Measurements from ENCODE around the gene GZF1.
A peak's percentile ranks its signal among the peaks of the same experiment; 100 is the strongest.

Gene GZF1

DNA sequence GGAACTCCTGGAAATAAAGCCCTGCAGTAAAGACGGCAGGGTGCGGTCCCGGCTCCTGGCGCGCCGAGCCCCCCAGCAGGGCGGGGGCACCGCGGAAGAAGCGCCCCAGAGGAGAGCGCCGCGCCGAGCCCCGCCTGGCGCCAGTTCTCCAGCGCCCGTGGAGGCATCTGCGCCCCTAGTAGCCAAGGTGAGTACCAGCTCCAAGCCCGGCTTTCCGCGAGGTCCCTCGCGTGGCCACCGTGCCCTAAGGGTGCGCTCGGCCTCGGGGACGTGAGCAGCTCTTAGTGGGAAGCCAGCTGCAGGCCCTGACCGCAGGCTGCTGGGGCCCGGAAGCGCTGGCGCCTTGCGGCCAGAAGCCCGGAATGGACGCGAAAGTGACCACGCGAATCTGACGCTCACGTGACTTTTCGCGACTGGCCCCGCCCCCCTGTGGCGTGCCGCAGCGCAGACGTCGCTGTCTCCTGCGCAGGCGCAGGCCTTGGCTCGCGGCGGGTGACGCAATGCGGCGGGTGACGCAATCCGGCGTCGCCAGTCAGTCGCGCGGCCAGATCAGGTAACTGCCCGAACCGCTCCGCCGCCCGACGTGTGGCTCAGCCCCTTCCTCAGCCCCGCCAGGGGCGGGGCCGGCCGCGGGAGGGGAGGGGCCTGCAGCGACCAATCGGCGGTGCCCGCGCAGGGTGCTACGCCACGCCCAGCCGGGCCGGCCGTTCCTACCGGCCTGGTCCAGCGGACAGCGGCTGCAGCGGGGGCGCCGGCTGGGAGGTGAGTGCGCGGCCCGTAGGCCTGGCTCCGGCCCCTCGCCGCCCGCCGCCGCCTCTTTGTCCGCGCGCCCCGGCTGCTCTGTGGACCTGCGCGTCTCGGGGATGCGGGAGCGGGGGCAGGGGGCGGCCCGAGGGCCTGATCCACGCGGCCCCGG, at the start of gene GZF1:
Gene GZF1, plus strand, starts transcription at position 707 of the 916 bp plus-strand sequence. CDS start 2,202 bp downstream, outside the sequence.
- DNase-seq (ENCODE audit: low read depth), result peak; percentile 78

DNA sequence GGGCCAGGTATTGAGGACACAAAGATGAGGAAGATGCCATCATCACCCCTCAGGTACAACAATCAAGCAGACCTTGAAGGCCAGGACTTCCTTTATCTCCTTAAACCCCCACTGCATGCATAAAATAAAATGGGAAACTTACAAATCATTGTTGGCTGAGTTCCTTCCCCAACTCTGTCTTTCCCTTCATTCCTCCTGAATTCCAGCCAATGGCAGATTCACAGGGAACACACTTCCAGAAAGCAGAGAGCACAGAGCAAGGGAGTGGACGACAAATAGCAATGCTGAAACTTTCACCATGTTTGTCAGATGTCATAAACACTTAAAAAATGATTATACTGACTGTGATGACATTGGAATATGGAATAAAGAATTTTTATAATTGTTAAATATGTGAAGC, 48.7 kb upstream of the GZF1 start:
- no peak for DNase-seq (ENCODE audit: low read depth)

DNA sequence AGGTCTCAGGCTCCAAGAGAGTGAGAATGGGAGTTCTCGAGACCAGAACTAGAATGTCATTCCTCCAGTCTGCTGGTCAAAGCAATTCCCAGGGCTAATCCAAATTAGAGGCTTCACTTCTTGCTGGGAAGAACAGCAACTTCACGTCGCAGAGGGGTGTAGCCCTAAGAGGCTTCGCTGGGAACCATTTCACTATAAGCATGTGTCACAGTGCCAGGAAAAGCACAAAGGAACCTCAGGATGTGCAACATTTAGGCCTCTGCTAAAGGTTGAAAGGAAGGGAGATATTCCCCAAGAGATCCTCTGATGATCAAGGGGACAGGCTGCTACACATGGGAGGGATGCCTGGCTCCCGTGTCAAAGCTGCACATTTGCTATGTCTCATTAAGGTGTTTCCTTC, 47.3 kb upstream of the GZF1 start:
- no peak for DNase-seq (ENCODE audit: low read depth)

DNA sequence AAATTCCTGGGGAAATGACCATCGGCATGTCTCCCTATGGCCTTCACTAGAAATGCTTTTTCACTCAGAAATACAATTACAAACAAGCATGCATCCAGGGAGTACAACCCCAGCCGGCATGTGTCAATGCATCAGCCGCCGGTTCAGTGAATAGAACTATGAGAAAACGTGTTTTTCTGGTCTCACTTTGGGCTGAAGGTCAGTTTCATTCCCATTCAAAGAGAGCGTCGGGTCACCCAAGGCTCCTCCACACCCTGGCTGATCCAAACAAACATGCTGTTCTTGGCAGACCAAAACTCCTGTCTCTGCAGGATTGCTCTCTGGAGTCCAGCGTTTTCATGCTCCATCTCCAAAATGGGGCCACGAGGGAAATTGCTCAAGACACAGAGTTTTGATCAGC, 46.9 kb upstream of the GZF1 start:
- no peak for DNase-seq (ENCODE audit: low read depth)

DNA sequence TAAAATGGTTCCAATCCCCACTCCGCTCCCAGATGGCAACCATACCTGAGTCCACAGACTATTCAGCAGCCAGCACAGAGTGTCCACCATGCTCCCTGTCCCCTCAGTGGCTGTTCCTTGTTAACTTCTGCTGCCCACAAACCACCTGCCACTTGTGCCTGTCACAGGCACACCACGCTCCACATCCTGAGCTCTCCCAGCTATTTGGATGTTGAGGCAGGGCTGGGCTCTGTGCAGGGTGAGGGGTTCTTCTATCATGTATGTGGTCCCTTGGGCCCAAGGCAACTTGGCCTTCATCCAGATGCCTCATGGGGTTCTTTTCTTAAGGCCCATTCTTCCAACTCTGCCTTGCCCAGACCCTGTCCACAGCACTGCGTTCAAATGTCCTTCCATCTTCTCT, 45.4 kb upstream of the GZF1 start:
- no peak for DNase-seq (ENCODE audit: low read depth)

DNA sequence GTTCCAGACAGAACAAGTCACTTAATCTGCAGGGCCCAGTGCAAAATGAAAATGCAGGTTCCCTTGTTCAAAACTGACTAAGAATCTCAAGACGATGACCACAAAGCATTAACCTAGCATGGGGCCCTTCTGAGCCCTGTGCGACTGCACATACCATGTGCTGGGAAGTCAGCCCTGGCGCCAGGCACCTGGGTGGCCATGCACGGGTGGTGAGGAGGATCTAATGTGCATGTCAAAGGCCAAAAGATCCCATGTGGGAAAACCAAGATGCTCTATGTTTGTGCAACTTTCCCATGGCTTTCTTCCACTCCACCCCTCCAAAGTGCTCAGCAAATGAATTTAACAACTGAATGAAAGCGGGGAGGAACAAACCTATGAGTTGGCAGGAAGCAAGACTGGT, 44.9 kb upstream of the GZF1 start:
- DNase-seq (ENCODE audit: low read depth), result no peak

DNA sequence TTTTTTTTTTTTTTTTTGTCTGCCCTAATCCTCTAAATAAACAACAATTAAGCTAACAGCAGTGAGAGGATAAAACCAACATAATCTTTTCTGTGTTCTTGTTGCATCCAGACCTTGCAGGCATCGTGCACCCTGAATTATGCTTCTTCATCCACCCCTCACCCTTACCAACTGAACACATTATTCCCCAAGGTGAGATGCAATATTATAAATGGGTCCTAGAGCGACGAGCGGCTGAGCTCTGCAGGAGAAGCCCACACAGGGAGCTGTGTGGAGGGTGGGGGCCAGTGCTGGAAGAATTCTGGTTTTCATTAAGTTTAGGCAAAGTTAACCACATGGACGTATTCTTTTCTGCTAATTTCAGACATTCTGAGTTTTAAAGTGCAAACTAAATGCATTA, 43.6 kb upstream of the GZF1 start:
- DNase-seq (ENCODE audit: low read depth), result no peak

DNA sequence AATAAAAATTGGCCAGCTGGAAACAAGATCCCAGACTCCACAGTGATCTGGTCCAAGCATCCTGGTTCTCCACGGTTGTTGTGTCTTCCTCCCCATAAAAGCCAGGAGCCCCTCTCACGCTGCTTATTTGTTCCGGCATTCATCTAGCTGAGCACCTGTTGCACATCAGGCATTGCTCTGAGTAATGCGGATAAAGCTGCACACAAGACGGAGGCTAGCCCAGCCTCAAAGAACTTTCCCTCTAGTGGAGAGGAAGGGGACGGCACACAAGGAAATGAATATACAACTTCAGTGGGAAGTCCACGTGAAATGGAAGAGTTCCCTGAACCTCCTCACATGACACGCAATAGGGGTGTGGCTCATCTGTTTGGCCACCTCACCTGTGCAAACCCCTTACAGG, 41.7 kb upstream of the GZF1 start:
- DNase-seq (ENCODE audit: low read depth), result no peak

DNA sequence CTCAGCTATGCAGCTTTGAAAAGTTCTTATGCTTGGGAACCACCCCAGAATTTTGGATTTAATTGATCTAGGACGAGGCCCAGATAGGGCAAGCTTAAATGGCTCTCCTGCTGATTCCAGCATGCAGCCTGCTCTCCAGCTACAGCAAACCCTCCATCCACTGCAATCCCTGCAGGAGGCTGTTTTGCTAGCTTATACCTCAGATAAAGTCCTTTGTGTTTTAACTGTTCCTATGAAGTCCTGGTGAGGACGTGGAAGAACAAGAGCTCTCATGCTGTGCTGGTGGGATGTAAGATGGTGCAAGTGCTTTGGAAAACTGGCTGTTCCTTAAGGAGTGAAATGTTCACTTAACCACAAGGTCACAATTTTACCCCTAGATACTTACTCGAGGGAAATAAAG, 36.9 kb upstream of the GZF1 start:
- DNase-seq (ENCODE audit: low read depth), result no peak

DNA sequence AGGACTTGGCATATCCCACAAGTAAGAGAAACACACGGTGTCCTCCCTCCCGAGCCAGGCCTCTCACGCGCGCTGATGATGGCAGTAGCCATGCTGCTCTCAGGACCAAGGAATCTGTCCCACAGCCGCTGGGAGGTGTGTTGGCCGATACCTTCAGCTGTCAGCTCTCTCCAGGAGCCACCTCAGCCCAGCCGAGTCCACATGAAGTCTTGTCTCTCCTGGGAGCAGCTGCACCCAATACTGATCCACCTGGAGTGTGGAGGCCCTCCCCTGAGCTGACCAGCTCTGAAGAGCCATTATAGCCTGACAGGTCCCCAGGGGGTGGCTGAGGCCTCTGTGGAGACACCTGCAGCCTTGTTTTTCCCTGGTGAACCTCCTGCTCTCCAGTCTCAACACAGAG, 35.2 kb upstream of the GZF1 start:
- no peak for DNase-seq (ENCODE audit: low read depth)

DNA sequence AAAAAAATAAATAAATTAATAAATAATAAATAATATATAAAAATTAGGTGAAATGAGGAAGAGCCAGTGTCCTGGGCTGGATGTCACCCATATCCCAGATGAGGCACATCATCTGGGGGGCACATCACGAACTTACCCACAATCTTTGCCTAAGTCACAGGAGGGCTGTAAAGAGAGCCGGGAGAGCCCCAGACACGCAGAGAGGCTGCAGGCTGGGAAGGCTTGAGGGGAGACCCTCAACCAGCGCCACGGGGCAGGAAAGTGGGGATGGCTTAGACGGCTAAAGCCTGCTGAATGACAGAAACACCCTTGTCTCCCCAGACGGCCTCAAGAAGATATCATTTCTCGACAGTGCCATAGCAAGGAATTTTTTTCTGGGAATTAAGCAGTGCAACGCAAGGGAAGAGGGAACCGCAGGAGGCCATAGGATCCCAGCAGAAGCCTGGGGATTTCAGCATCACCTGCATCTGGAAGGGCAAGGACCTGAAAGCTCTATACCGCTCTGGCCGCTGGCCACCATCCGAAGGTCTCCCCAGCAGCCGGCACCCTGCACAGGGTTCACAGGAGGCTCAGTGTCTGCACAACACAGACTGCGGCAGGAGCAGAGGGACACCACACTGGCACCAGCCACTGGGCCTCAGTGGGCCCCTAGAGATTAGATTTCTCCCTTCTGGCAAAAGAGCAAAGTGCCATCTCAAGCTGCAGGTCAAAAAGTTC, 34.2 kb upstream of the GZF1 start:
- no peak for DNase-seq (ENCODE audit: low read depth)

DNA sequence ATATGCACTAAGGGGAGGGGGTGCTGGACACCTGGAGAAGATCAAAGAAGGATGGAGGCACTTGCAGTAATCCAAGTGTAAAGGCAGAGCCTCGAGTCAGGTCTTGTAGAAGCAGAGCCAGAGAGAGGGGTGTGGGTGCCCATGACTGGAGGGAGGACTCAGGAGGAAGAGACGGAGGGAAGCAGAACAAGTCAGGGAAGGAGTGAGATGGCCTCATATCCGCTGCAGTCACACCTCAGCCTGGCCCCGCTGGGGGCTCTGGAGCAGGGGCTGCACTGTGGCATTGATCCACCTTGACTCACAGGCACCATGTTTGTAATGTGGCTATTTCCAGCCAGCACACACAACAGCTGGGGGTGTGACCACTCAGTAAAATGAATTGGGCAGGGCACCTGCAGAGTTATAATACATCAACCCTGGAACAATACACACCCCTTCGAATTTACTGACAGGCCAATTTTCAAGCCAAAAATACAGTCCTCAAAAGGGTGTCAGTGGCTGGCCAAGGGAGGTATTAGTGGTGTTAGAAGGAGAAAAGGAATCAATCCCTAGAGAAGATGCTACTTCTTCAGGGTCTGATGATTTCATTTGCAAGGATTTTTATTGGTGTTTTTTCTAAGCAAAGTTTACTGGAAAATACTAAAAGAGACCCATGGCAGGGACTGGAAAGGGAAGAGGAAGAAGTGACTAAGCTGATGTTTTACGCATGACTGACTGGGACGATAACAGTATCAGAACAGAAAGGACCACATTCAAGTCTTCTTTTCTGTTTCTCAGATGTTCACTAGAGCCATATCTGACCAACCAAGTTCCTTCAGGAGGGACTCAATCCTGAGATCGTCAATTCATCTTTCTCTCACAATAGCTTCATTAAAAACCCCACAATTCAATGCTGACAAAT, 30.3 kb upstream of the GZF1 start:
- DNase-seq (ENCODE audit: low read depth), result no peak

DNA sequence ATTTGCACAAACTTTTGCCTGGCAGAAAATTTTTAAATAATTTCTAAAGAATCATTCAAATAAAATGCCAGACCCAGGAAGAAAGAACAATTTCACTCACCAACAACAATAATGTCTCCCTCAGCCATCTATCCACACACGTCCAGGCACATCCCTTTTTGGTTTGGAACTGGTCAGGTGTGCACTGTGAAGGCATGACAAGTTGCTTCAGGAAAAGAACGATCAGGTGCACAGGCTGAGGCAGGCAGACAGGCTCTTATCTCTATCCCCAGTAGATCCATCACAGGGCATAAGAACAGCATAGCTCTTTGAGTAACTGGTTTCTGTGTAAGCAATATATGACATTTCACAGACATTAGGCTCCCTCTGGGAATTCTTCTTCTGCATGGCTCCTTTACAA, 29.5 kb upstream of the GZF1 start:
- no peak for DNase-seq (ENCODE audit: low read depth)

DNA sequence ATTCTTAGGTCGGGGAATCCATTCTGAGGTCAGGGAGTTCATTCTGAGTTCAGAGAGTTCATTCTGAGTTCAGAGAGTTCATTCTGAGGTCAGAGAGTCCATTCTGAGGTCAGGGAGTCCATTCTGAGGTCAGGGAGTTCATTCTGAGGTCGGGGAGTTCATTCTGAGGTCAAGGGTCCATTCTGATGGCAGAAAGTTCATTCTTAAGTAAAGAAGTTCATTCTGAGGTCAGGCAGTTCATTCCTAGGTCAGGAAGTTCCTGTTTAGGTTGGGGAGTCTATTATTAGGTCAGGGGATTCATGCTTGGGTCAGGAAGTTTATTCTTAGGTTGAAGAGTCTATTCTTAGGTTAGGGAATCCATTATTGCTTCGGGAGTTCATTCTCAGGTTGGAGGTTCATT, 27.9 kb upstream of the GZF1 start:
- no peak for DNase-seq (ENCODE audit: low read depth)

DNA sequence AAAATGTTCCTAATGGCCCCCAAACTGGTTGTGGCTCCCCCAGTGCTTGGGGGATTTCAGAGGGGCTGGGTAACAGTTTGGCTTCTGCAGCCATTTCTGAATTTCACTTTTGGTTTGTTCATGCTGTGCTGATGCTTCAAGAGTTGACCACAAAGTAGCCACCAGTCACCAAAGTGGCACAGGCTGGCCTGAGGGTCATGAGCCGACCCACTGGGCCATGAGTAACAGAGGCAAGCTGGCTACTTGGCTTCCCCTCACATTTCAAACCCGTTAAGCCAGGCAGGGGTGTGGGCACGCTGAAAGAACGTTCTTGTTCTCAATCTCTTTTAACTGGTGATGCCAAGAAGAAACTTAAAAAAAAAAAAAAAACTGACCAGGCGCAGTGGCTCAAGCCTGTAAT, 26.5 kb upstream of the GZF1 start:
- DNase-seq (ENCODE audit: low read depth), result no peak

DNA sequence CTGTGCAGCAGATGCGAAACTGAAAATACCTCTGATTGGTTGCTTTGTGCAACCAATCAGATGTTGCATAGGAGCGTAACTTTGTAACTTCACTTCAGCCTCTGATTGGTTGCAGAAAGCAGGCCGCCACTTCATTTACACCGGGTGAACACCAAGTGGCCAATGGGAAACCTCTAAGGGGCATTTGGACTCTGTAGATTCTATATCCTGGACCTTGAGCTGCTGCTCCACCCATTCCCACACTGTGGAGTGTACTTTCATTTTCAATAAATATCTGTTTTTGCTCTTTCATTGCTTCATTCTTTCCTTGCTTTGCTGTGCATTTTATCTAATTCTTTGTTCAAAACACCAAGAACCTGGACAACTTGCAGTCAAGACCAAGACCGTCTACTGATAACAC, 25.5 kb upstream of the GZF1 start:
- no peak for DNase-seq (ENCODE audit: low read depth)

DNA sequence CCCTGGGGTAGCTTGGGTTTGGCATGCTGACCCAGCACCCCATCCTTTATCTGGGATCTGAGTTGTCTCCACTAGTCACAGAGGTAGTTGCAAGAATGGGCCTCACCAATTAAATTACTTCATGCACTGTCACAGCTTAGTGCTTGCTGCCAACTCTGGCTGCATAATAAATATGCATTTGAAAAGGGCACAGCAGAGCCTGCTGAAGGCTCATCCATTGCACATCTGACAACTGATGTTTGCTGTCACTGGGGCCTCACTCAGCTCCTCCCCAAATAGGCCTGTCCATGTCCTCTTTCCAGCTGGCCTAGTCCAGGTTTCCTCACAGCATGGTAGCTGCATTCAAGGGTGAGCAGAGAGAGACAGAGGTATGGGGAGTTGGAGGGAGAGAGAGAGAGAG, 24.7 kb upstream of the GZF1 start:
- no peak for DNase-seq (ENCODE audit: low read depth)

DNA sequence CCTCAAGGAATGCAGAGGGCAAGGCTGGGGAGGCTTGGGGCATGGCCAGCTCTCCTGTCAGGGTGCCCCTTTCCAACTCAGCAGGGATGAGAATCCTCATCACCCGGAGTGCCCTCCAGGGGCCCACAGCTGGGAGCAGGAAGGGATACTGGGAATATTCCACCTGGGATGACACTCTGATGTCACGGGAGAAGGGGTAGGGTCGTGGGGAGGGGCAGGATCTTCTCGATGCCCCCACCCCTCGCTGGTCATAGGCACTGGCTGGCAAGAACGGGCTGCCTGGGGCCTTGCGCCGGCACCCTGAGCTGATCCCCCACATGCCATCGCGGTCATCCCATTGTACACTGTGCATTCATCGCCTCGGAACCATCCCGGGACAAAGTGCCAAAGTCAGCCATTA, 22.0 kb upstream of the GZF1 start:
- no peak for DNase-seq (ENCODE audit: low read depth)

DNA sequence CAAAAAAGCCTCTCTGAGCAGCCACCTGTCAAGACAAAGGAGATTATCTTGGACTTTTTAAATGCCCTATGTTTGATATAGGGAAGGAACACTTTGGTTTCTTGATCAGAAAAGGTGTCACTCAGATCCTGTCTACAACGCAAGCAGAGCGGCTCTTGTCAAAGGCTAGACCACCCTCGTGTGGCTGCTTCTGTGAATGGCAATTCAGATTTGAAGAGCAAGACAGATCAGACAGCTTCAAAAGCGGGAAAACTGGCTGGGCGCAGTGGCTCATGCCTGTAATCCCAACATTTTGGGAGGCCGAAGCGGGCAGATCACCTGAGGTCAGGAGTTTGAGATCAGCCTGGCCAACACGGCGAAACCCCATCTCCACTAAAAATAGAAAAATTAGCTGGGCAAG, 21.5 kb upstream of the GZF1 start:
- no peak for DNase-seq (ENCODE audit: low read depth)

DNA sequence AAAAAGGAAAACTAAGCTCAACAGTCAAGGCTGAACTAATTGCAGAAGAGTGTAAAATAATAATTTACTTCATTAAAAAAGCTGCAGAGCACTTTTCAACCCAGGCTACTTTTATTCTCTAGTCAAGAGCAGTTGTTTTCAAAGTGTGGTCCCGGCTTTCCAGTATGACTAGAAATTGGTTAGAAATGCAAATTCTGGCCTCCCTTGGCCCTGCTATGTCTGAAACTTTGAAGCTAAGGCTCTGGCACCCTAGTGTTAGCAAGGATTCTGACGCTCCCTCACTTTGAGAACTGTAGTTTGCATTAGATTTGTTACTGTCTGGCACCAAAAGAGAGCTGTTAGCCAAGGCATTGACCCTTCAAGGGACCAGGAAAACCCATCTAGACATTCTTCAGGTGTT, 20.9 kb upstream of the GZF1 start:
- no peak for DNase-seq (ENCODE audit: low read depth)

DNA sequence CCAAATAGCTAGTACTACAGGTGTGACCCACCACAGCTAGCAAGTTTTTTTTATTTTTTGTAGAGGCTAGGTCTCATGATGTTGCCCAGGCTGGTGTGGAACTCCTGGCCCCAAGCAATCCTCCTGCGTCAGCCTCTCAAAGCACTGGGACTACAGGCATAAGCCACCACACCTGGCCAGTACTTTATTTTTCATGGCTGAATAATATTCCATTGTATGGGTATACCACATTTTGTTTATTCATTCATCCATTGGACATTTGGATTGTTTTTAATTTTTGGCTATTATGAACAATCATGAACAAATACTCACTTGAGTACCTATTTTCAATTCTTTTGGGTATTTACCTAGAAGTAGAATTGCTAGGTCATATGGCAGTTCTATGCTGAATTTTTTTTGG, 18.4 kb upstream of the GZF1 start:
- no peak for DNase-seq (ENCODE audit: low read depth)

DNA sequence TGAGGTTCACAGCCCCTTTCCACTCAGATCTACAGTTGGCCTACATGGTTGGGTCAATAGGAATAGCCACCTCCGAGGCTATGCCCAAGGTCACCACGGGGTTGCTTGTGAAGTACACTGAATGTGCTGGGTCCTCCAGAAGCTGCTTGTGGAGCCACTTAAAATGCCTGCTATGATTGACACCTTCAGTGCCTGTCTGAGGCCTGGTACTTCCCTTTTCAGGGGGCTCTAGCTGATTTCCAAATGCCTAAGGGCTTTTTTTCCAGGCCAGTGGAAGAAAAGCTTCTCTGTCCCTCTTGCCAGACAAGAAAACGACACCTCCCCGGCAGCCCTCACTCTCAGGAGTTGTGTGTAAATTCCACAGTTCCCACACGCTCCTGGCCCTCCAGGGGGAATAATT, 17.6 kb upstream of the GZF1 start:
- DNase-seq (ENCODE audit: low read depth), result no peak

DNA sequence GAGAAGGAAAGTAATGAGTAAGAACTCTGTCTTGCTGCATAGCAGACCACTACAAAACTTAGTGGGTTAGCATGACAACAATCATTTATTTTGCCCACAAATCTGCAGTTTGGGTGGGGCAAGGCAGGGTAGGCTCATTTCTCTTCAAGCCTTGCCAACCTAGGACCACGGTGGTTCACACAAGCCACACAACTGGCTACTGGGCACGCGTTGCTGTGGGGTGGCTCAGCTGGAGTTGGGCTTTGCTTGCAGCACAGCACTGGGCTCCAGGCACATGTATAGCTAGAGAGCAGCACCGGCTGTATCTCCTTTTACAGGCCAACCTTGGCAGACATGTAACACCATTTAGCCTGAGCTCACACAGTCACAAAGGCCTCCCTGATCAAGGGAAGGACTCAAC, 16.0 kb upstream of the GZF1 start:
- DNase-seq (ENCODE audit: low read depth), result no peak

All from non-pigmented ciliary epithelial cell (primary cell).